GM12801 (cell line): ENCODE results near the gene ABHD12.

Experiments used
- TF ChIP-seq, protein P1 (sequence below): IDR thresholded peaks from one replicate; pipeline ENCODE4 v1.5.1; 2011; ENCODE audit warnings: control low read depth; ENCODE audit not compliant: insufficient read length; ENCODE audit errors: extremely low read depth

Gene ABHD12

DNA sequence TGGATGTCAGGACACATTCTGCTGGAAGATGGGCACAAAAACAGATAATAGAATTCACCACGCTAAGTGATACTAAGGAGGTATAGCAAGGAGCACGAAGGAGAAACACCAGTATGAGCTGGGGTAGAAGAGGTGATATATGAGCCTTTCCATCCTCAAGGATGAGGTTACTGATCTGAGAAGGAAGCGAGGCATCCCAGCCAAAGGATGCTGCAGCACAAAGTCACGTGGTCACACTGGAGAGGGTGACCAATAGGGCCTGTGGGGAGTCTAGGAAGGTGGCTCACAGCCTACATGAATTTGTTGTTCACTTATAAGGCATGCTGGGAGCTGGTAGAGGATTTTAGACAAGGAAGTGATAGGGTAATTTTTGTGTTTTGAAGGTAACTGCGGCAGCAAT, 18.3 kb upstream of the ABHD12 start:
- TF ChIP-seq, protein P1, sequence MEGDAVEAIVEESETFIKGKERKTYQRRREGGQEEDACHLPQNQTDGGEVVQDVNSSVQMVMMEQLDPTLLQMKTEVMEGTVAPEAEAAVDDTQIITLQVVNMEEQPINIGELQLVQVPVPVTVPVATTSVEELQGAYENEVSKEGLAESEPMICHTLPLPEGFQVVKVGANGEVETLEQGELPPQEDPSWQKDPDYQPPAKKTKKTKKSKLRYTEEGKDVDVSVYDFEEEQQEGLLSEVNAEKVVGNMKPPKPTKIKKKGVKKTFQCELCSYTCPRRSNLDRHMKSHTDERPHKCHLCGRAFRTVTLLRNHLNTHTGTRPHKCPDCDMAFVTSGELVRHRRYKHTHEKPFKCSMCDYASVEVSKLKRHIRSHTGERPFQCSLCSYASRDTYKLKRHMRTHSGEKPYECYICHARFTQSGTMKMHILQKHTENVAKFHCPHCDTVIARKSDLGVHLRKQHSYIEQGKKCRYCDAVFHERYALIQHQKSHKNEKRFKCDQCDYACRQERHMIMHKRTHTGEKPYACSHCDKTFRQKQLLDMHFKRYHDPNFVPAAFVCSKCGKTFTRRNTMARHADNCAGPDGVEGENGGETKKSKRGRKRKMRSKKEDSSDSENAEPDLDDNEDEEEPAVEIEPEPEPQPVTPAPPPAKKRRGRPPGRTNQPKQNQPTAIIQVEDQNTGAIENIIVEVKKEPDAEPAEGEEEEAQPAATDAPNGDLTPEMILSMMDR, result no peak

DNA sequence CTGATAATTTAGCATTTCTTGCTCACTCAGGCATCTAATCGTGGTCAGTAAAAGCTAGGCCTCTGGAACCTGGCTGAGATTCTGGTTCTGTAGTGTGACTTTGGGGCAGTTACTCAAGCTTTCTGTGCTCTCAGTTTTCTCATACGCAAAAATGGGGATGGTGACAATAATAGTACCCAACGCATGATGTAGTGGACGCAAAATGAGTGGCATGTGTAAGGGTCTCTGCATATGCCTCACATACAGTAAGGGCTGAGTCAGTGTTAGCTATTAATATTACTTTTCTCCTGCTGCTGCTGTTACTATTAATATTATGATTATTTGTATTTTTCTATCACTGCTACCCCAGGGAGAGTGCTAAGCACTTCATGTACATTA, 17.5 kb upstream of the ABHD12 start:
- TF ChIP-seq, protein P1, result no peak

DNA sequence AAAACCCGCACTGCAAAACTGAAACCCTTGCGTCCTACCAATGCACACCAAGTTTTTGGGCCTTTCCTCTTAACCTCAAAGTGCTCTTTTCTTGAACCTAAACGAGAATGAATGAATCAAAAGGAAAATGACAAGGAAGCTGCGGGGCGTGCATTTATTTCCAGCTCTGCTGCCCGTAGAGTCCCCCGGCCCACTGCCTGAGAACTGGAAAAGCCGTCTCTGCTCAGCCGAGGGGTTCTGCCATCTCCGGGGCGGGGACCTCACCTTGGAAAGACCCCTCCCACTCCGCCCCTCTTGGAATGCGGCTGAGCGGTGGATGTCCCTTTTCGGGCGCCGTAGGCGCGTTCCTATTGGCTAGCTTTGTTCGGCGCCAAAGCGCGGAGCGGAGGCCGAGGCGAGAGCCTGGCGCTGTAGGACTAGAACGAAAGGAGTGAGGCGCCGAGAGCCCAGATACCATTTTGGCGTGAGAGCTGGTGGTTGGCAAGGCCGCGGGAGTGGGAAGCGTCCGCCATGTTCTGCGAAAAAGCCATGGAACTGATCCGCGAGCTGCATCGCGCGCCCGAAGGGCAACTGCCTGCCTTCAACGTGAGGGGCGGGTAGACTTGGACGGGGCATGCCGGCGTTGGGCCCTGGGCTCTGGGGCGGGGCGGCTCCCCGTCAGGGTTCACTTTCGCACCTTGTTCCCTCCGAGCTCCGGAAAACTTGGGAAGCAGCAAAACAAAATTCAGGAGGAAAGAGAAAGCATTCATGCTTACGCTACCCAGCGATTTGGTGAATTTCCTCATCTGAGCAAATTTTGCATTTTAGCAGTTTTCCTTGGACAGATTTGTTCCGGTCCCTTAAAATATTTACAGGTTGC, 16.9 kb upstream of the ABHD12 start, which contains the start of gene GINS1:
Gene GINS1, plus strand, starts transcription at position 363 of the 859 bp plus-strand sequence. Its CDS starts 148 bp downstream, at position 511.
- TF ChIP-seq, protein P1, result no peak

DNA sequence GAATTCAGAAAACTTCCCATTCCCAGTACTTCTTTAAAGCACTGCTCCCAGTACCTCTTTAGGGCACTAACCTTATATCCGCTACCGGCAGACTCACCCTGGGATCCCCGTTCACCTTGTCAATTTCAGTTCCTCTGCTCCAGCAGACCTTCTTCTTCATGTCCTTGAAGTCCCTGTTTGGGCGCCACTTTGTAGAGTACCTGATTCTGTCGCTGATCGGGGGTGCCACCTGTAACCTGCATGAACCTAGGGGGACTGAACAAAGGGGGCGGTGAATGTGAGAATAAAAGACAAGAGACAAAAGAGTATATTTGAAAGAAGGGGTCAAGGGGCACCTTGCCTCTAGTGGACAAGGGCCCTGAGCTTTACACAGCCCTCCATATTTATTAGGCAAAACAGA, 11.9 kb upstream of the ABHD12 start:
- TF ChIP-seq, protein P1, result no peak

DNA sequence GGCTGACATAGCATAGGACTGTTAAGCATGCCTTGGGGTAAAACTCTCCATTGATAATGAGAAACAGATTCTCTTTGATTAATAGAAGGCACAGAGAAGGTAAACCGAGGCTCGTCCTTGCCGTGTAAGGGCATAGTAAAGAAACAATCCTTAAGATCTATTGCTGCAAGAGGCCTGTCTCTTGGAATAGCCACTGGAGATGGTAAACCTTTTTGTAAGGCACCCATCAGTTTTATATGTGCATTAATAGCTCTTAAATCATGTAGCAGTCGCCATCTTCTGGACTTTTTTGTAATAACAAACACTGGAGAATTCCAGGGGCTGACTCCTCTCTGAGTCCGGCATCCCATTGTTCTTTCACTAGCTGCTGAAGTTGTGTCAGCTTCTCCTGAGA, 8.4 kb upstream of the ABHD12 start:
- TF ChIP-seq, protein P1, result no peak

DNA sequence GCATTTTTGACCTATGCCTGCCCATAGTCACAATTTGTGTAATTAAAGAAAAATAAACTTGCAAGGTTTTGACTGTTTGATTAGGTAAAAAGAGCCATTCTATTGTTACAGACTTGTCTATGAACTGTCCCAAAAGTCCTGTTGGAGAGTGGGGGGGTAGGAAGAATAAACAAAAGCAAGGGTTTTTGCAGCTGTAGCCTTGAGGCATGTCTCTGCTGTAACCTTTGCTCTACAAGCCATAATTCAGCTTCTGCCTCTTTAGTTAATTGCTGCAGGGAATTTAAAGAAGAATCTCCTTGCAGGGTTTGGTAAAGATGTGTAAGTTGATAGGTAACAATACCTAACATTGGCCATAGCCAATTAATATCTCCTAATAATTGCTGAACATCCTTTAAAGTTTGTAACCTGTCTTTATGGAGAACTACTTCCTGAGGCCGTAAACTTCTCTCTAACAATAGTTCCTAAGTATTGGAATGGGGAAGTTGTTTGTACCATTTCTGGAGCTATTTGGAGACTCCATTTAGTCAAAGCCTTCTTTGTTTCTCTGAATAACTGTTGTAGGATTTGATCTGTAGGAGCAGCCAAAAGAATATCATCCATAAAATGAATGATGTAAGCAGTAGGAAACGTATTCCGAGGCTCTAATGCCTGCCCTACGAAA, 7.9 kb upstream of the ABHD12 start:
- TF ChIP-seq, protein P1, result no peak

DNA sequence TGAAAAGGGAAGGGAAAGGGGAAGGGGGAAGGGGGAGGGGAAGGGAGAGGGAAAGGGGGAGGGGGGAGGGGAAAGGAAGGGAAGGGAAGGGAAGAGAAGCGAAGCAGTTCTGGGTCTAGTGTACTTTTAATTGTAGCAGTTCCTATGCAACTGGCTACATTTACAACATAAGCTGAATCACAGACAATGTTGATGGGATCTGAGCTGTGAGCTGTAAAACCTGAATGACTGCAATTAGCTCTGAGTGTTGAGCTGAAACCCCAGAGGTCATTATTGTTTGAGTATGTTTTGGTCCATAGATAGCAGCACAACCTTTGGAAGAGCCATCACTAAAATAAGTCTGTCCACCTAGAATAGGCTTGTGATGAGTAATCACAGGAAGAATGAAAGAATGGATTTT, 7.2 kb upstream of the ABHD12 start:
- TF ChIP-seq, protein P1, result no peak
